HEK293 (cell line): ENCODE measurements around the gene MAFF.

Experiments
- ELK4 ChIP-seq: IDR thresholded peaks from 2 replicates; pipeline ENCODE4 v1.6.1; 2011; ENCODE audit warnings: mild to moderate bottlenecking, low read depth, low read length, borderline replicate concordance
- HIC1 ChIP-seq: fragments of 450-650 bp; formaldehyde crosslinking; IDR thresholded peaks from 2 replicates; pipeline ENCODE4 v1.5.1; 2016; ENCODE audit warnings: missing biosample characterization, missing genetic modification characterization
- HOXC10 ChIP-seq: sonication (generic); formaldehyde crosslinking; IDR thresholded peaks from 2 replicates; pipeline ENCODE4 v1.8.1; 2023; ENCODE audit warnings: mild to moderate bottlenecking, missing genetic modification reagents
- TSHZ1 ChIP-seq: fragments of 450-650 bp; formaldehyde crosslinking; IDR thresholded peaks from 2 replicates; pipeline ENCODE4 v1.5.1; 2016; ENCODE audit warnings: missing biosample characterization, missing genetic modification characterization, borderline replicate concordance
- YY2 ChIP-seq: fragments of 450-650 bp; formaldehyde crosslinking; IDR thresholded peaks from 2 replicates; pipeline ENCODE4 v1.5.1; 2016; ENCODE audit warnings: missing biosample characterization, missing genetic modification characterization
- ZBTB20 ChIP-seq: fragments of 450-650 bp; formaldehyde crosslinking; IDR thresholded peaks from 2 replicates; pipeline ENCODE4 v1.5.1; 2016; ENCODE audit warnings: missing biosample characterization, missing genetic modification characterization
- ZBTB48 ChIP-seq: fragments of 450-650 bp; formaldehyde crosslinking; IDR thresholded peaks from 2 replicates; pipeline ENCODE4 v1.5.1; 2016; ENCODE audit warnings: missing biosample characterization, missing genetic modification characterization
- ZBTB6 ChIP-seq: fragments of 450-650 bp; formaldehyde crosslinking; IDR thresholded peaks from 2 replicates; pipeline ENCODE4 v1.5.1; 2017; ENCODE audit warnings: missing biosample characterization, missing genetic modification characterization
- ZEB2 ChIP-seq: fragments of 450-650 bp; formaldehyde crosslinking; IDR thresholded peaks from 2 replicates; pipeline ENCODE4 v1.5.1; 2016; ENCODE audit warnings: missing biosample characterization, missing genetic modification characterization
- ZFP69B ChIP-seq: fragments of 450-650 bp; formaldehyde crosslinking; IDR thresholded peaks from 2 replicates; pipeline ENCODE4 v1.5.1; 2016; ENCODE audit warnings: missing biosample characterization, missing genetic modification characterization
- ZNF10 ChIP-seq: fragments of 450-650 bp; formaldehyde crosslinking; IDR thresholded peaks from 2 replicates; pipeline ENCODE4 v1.5.1; 2017; ENCODE audit warnings: missing biosample characterization, missing genetic modification characterization
- ZNF2 ChIP-seq: fragments of 450-650 bp; formaldehyde crosslinking; IDR thresholded peaks from 2 replicates; pipeline ENCODE4 v1.5.1; 2016; ENCODE audit warnings: missing biosample characterization, missing genetic modification characterization
- ZNF211 ChIP-seq: fragments of 450-650 bp; formaldehyde crosslinking; IDR thresholded peaks from 2 replicates; pipeline ENCODE4 v1.5.1; 2016; ENCODE audit warnings: low read depth, missing biosample characterization, missing genetic modification characterization
- ZNF221 ChIP-seq: fragments of 450-650 bp; formaldehyde crosslinking; IDR thresholded peaks from 2 replicates; pipeline ENCODE4 v1.5.1; 2017; ENCODE audit warnings: missing biosample characterization, missing genetic modification characterization, borderline replicate concordance
- ZNF394 ChIP-seq: fragments of 450-650 bp; formaldehyde crosslinking; IDR thresholded peaks from 2 replicates; pipeline ENCODE4 v1.5.1; 2016; ENCODE audit warnings: missing biosample characterization, missing genetic modification characterization, mild to moderate bottlenecking, moderate library complexity, borderline replicate concordance
- ZNF416 ChIP-seq: fragments of 450-650 bp; formaldehyde crosslinking; IDR thresholded peaks from 2 replicates; pipeline ENCODE4 v1.5.1; 2016; ENCODE audit warnings: missing biosample characterization, missing genetic modification characterization
- ZNF426 ChIP-seq: fragments of 450-650 bp; formaldehyde crosslinking; IDR thresholded peaks from 2 replicates; pipeline ENCODE4 v1.5.1; 2017; ENCODE audit warnings: missing biosample characterization, missing genetic modification characterization, mild to moderate bottlenecking, inconsistent platforms, moderate library complexity
- ZNF501 ChIP-seq: fragments of 450-650 bp; formaldehyde crosslinking; IDR thresholded peaks from 2 replicates; pipeline ENCODE4 v1.5.1; 2016; ENCODE audit warnings: missing biosample characterization, missing genetic modification characterization
- ZNF521 ChIP-seq: fragments of 450-650 bp; formaldehyde crosslinking; IDR thresholded peaks from 2 replicates; pipeline ENCODE4 v1.5.1; 2017; ENCODE audit warnings: missing biosample characterization, mild to moderate bottlenecking, missing genetic modification characterization
- ZNF555 ChIP-seq: fragments of 450-650 bp; formaldehyde crosslinking; conservative IDR thresholded peaks from 2 replicates; pipeline ENCODE4 v1.5.1; 2017; ENCODE audit warnings: missing biosample characterization, mild to moderate bottlenecking, missing genetic modification characterization, inconsistent platforms
- ZNF560 ChIP-seq: fragments of 450-650 bp; formaldehyde crosslinking; IDR thresholded peaks from 2 replicates; pipeline ENCODE4 v1.5.1; 2017; ENCODE audit warnings: missing biosample characterization, missing genetic modification characterization, borderline replicate concordance
- ZNF626 ChIP-seq: fragments of 450-650 bp; sonication (Bioruptor Pico); formaldehyde crosslinking; IDR thresholded peaks from 2 replicates; pipeline ENCODE4 v1.5.1; 2018; ENCODE audit warnings: missing biosample characterization, missing genetic modification characterization, inconsistent platforms
- ZNF747 ChIP-seq: fragments of 450-650 bp; formaldehyde crosslinking; IDR thresholded peaks from 2 replicates; pipeline ENCODE4 v1.5.1; 2016; ENCODE audit warnings: missing biosample characterization, missing genetic modification characterization
- ZNF76 ChIP-seq: fragments of 450-650 bp; formaldehyde crosslinking; IDR thresholded peaks from 2 replicates; pipeline ENCODE4; 2016; ENCODE audit warnings: low read depth, missing biosample characterization, missing genetic modification characterization, borderline replicate concordance
- ZSCAN30 ChIP-seq: fragments of 450-650 bp; IDR thresholded peaks from 2 replicates; pipeline ENCODE4 v1.5.1; 2018; ENCODE audit warnings: missing biosample characterization, mild to moderate bottlenecking, missing genetic modification characterization, moderate library complexity
- ZSCAN5A ChIP-seq: fragments of 450-650 bp; formaldehyde crosslinking; IDR thresholded peaks from 2 replicates; pipeline ENCODE4 v1.5.1; 2016; ENCODE audit warnings: missing biosample characterization, missing genetic modification characterization

The MAFF gene

GRCh38 chr22:38196791-38197419 is 4.9 kb upstream of the MAFF start (continued):
- TF ChIP-seq ZNF394 (tag by site-specific recombination) (no peak), ZNF501 (tag by site-specific recombination) (no peak), ZNF626 (tag by site-specific recombination) (no peak), ZNF2 (tag by site-specific recombination) (no peak), ZBTB20 (tag by site-specific recombination) (peak; percentile 47), ZSCAN5A (tag by site-specific recombination) (no peak), ZSCAN30 (tag by site-specific recombination) (no peak), TSHZ1 (no peak), ELK4 (no peak), ZBTB6 (tag by site-specific recombination) (no peak), ZNF416 (tag by site-specific recombination) (no peak), ZFP69B (tag by site-specific recombination) (peak; percentile 53; the same call in 1 of the 2 replicates), ZNF10 (no peak), ZBTB48 (tag by site-specific recombination) (peak; percentile 43; the same call in 1 of the 2 replicates), ZEB2 (tag by site-specific recombination) (0 out of 2 replicates have a peak, but pooled peaks have one; percentile 34), HOXC10 (CRISPR knock-in tag) (no peak), ZNF747 (tag by site-specific recombination) (no peak), ZNF211 (tag by site-specific recombination) (no peak), HIC1 (tag by site-specific recombination) (no peak), ZNF76 (tag by site-specific recombination) (no peak), YY2 (no peak), ZNF560 (no peak), ZNF521 (tag by site-specific recombination) (no peak), ZNF221 (tag by site-specific recombination) (no peak), ZNF555 (tag by site-specific recombination) (no peak), ZNF426 (no peak)
